C1 segment of cervical spinal cord (tissue), 14 donors: ENCODE measurements around the gene MACROD2.

ENCODE experiments used
- DNase-seq, 14 donors: peaks; one replicate each; lab custom pipeline; 2025; lab: John Stamatoyannopoulos, UW

Gene MACROD2

GRCh38 chr20:15837563-15837962 lies 1842.2 kb downstream of the MACROD2 start:
- DNase-seq: no peak

- DNase-seq: no peak
Observed at GRCh38 chr20:15838466-15838865, 1843.2 kb downstream of the MACROD2 start.

GRCh38 chr20:15840636-15841301 lies 1845.5 kb downstream of the MACROD2 start:
- no peak for DNase-seq

GRCh38 chr20:15842872-15843271 lies 1847.6 kb downstream of the MACROD2 start:
- DNase-seq: no peak

- no peak for DNase-seq
Observed at GRCh38 chr20:15843777-15844176, 1848.5 kb downstream of the MACROD2 start.

- no peak for DNase-seq
Observed at GRCh38 chr20:15847196-15847784, 1852.0 kb downstream of the MACROD2 start.

GRCh38 chr20:15848126-15848525 lies 1852.8 kb downstream of the MACROD2 start:
- DNase-seq: no peak

- no peak for DNase-seq
Observed at GRCh38 chr20:15848995-15849610, 1853.8 kb downstream of the MACROD2 start.

GRCh38 chr20:15851576-15852215 lies 1856.4 kb downstream of the MACROD2 start:
- no peak for DNase-seq

- no peak for DNase-seq
Observed at GRCh38 chr20:15854911-15855310, 1859.6 kb downstream of the MACROD2 start.

- DNase-seq: no peak
Observed at GRCh38 chr20:15857173-15857784, 1862.0 kb downstream of the MACROD2 start.

- DNase-seq: no peak
Observed at GRCh38 chr20:15859061-15859460, 1863.7 kb downstream of the MACROD2 start.

- no peak for DNase-seq
Observed at GRCh38 chr20:15860850-15861249, 1865.5 kb downstream of the MACROD2 start.

GRCh38 chr20:15862178-15862577 lies 1866.9 kb downstream of the MACROD2 start:
- DNase-seq: no peak

- no peak for DNase-seq
Observed at GRCh38 chr20:15863735-15864134, 1868.4 kb downstream of the MACROD2 start.

- DNase-seq: no peak
Observed at GRCh38 chr20:15865553-15865952, 1870.2 kb downstream of the MACROD2 start.

GRCh38 chr20:15866916-15867730 lies 1871.8 kb downstream of the MACROD2 start:
- no peak for DNase-seq

GRCh38 chr20:15867899-15868298 lies 1872.6 kb downstream of the MACROD2 start:
- DNase-seq: no peak

GRCh38 chr20:15875446-15875845 lies 1880.1 kb downstream of the MACROD2 start:
- DNase-seq: peak in 1 of 14 donors; percentile 5

- DNase-seq: no peak
Observed at GRCh38 chr20:15882553-15882952, 1887.2 kb downstream of the MACROD2 start.

GRCh38 chr20:15886250-15886649 lies 1890.9 kb downstream of the MACROD2 start:
- DNase-seq: no peak
